Ovary (tissue), 9 donors: ENCODE measurements around the gene FXYD1. TPM values are rescaled to one million over a fixed set of nuclear protein-coding genes. Genes with fewer than 3 reads are reported as not detected.
A peak's percentile ranks its signal among the peaks of the same experiment; 100 is the strongest.

Experiments used
- DNase-seq, 5 donors: peaks; one replicate each; pipeline ENCODE4 v3.0.0-alpha.2; 2019 to 2020
- H3K27ac ChIP-seq, 2 donors: fragments of 200-600 bp; one replicate each; pipeline versions ENCODE4 v1.5.1 to v1.8.0; 2019 to 2022
- H3K27me3 ChIP-seq: fragments of 200-600 bp; one replicate; pipeline ENCODE4 v1.8.0; 2022
- H3K36me3 ChIP-seq: fragments of 200-600 bp; sonication (generic); one replicate; pipeline ENCODE4 v1.5.1; 2019
- H3K4me1 ChIP-seq: one replicate; pipeline ENCODE4 v1.8.1; 2013; ENCODE audit warnings: mild to moderate bottlenecking, moderate library complexity; ENCODE audit not compliant: insufficient read depth
- H3K4me3 ChIP-seq: fragments of 200-600 bp; sonication (generic); one replicate; pipeline ENCODE4 v1.5.1; 2017
- H3K9me3 ChIP-seq, 2 donors: fragments of 200-600 bp in 1 of 2; sonication (generic) in 1 of 2; one replicate each; pipeline versions ENCODE4 v1.5.1 to v1.8.1; 2013 to 2019; ENCODE audit warnings: mild to moderate bottlenecking in 1 of 2, moderate library complexity in 1 of 2
- CTCF ChIP-seq, 3 donors: fragments of 450-650 bp in 2 of 3; fragments of 200-600 bp in 1 of 3; IDR thresholded peaks; one replicate each; pipeline versions ENCODE4 v1.5.1 to v1.8.0; 2016 to 2022; ENCODE audit warnings: antibody characterized with exemption in 3 of 3, mild to moderate bottlenecking in 1 of 3
- EP300 ChIP-seq: sonication (generic); formaldehyde crosslinking; IDR thresholded peaks from one replicate; pipeline ENCODE4 v1.6.1; 2017; ENCODE audit warnings: antibody characterized with exemption
- POLR2A ChIP-seq: fragments of 450-650 bp; IDR thresholded peaks from one replicate; pipeline ENCODE4 v1.6.1; 2017; ENCODE audit warnings: antibody characterized with exemption, mild to moderate bottlenecking, moderate library complexity
- WGBS, 3 donors: extraction: QIAGEN DNeasy Blood & Tissue Kit in 1 of 3; methylation state at CpG; one replicate each; pipeline versions ENCODE4 v1.1.5 to v1.1.7; 2013 to 2017; 5-methylcytosine and 5-hydroxymethylcytosine counted together
- intact Hi-C, 4 donors: fragments of 100-400 bp; cut with DNase I; formaldehyde crosslinking; loops; one replicate each; pipeline versions ENCODE4 v1.11.0 to v1.15.1; 2022 to 2023
- polyA plus RNA-seq, 2 donors: library from polyadenylated mRNA; stranded (reverse); fragments of 200-250 nt in 1 of 2; fragments of 350-450 nt in 1 of 2; fragmentation: Illumina TruSeq in 1 of 2; extraction: RNeasy Lipid Tissue Mini Kit (QIAGEN cat#74804) in 1 of 2; gene quantifications; one replicate each; pipeline ENCODE4 v1.2.3, GENCODE V29; 2013 to 2014
- total RNA-seq, 7 donors: library from RNA; depleted of rRNA in 2 of 7; stranded (reverse); fragments of >200 nt in 2 of 7; fragmentation: NEBNext Ultra II Directional in 3 of 7; extraction: Animal tissue kit (Norgen Biotek cat#: 25700) in 3 of 7; gene quantifications; one replicate each; pipeline versions ENCODE4 v1.1.0 to v1.2.4, GENCODE V29; 2016 to 2023
- donor health status: DM: no; HTN: no; CAD: no; lungs with moderate emphysema.
- donor health status: DM: no; HTN: no; CAD: no.
- donor health status: Bipolar disorder and iron deficiency.
- donor health status: DM: yes; HTN: yes; CAD: no.
- donor health status: DM: no; HTN: no; CAD: no.
- donor health status: DM: yes; HTN: yes; CAD: no.

The FXYD1 gene
- total and polyA plus RNA-seq, 9 donors: 26.7 to 204 (median 95.8) TPM

GRCh38 chr19:35117116-35117515 lies 21.5 kb upstream of the FXYD1 start:
- TF ChIP-seq CTCF (IDR thresholded peaks at IDR 0.05) (no peak), POLR2A (no peak), EP300 (no peak)
- DNase-seq: no peak
- Histone ChIP-seq H3K27me3 (no peaks in the 10 kb centered on the region), H3K9me3 (no peaks in the 10 kb centered on the region), H3K36me3 (no peaks in the 10 kb centered on the region), H3K4me1 (peaks cover 14% of the 10 kb centered on the region), H3K4me3 (peak overlapping the region; percentile 17), H3K27ac (no peak overlapping the region)
- WGBS, 3 donors: 52 to 70% (median 56%) methylated on average over 8 of the region's 8 CpGs
- intact Hi-C loops: no loop called here

- no peaks in the 10 kb centered on the region for H3K9me3 ChIP-seq
- H3K36me3 ChIP-seq: no peaks in the 10 kb centered on the region
- no peak overlapping the region for H3K4me3 ChIP-seq
- no peak for DNase-seq
- H3K27me3 ChIP-seq: no peaks in the 10 kb centered on the region
- intact Hi-C loops: no loop called here
- no peak overlapping the region for H3K27ac ChIP-seq
- TF ChIP-seq CTCF (IDR thresholded peaks at IDR 0.05): no peak
- TF ChIP-seq EP300: no peak
- TF ChIP-seq POLR2A: no peak
- 76 to 82% (median 79%) methylated on average over 11 of the region's 11 CpGs for WGBS, 3 donors
- peaks cover 14% of the 10 kb centered on the region for H3K4me1 ChIP-seq
Measured at GRCh38 chr19:35117799-35118198, 20.8 kb upstream of the FXYD1 start.

- Histone ChIP-seq H3K4me1 (peaks cover 14% of the 10 kb centered on the region), H3K9me3 (no peaks in the 10 kb centered on the region), H3K36me3 (no peaks in the 10 kb centered on the region), H3K4me3 (no peak overlapping the region), H3K27me3 (no peaks in the 10 kb centered on the region), H3K27ac (peak overlapping the region in 1 of 2 donors; percentile 87)
- no peak for DNase-seq
- TF ChIP-seq POLR2A: no peak
- TF ChIP-seq EP300: no peak
- no peak for TF ChIP-seq CTCF (IDR thresholded peaks at IDR 0.05)
- WGBS, 3 donors: 84 to 93% (median 88%) methylated on average over 13 of the region's 13 CpGs
- intact Hi-C loops: no loop called here
Measured at GRCh38 chr19:35118268-35119020, 20.2 kb upstream of the FXYD1 start.

- Histone ChIP-seq H3K27ac (peak overlapping the region in 1 of 2 donors; percentile 87), H3K36me3 (no peaks in the 10 kb centered on the region), H3K9me3 (no peaks in the 10 kb centered on the region), H3K4me1 (peaks cover 14% of the 10 kb centered on the region), H3K4me3 (no peak overlapping the region), H3K27me3 (no peaks in the 10 kb centered on the region)
- intact Hi-C loops: no loop called here
- DNase-seq: peak in 1 of 5 donors; percentile 51
- TF ChIP-seq EP300 (no peak), CTCF (IDR thresholded peaks at IDR 0.05) (no peak), POLR2A (no peak)
- WGBS, 3 donors: 67 to 81% (median 72%) methylated on average over 13 to 14 of the region's 14 CpGs
Measured at GRCh38 chr19:35119091-35119490, 19.5 kb upstream of the FXYD1 start.
